Fibroblast of the aortic adventitia (primary cell): ENCODE data around the gene RTTN. TPM values are rescaled to one million over a fixed set of nuclear protein-coding genes. Genes with fewer than 3 reads are reported as not detected.

Experiments used
- DNase-seq: peaks from one replicate; pipeline ENCODE4 v3.0.0-alpha.2; 2010; ENCODE audit warnings: low read depth
- H3K4me3 ChIP-seq: 2 replicates; pipeline ENCODE4 v1.5.1; 2011; ENCODE audit warnings: low read depth, mild to moderate bottlenecking, control low read depth, low read length, moderate library complexity
- total RNA-seq: library from RNA; depleted of rRNA; stranded (reverse); fragments of >200 nt; gene quantifications from 2 replicates; pipeline ENCODE4 v1.2.3, GENCODE V29; 2012; ENCODE audit warnings: low replicate concordance
- TF ChIP-seq, protein P1 (sequence below): IDR thresholded peaks from 2 replicates; pipeline ENCODE4 v1.5.1; 2011; ENCODE audit warnings: mild to moderate bottlenecking, low read length, control low read depth, inconsistent platforms; ENCODE audit not compliant: insufficient read depth

RTTN gene
- total RNA-seq, 1 donor, result 38.6 TPM

DNA sequence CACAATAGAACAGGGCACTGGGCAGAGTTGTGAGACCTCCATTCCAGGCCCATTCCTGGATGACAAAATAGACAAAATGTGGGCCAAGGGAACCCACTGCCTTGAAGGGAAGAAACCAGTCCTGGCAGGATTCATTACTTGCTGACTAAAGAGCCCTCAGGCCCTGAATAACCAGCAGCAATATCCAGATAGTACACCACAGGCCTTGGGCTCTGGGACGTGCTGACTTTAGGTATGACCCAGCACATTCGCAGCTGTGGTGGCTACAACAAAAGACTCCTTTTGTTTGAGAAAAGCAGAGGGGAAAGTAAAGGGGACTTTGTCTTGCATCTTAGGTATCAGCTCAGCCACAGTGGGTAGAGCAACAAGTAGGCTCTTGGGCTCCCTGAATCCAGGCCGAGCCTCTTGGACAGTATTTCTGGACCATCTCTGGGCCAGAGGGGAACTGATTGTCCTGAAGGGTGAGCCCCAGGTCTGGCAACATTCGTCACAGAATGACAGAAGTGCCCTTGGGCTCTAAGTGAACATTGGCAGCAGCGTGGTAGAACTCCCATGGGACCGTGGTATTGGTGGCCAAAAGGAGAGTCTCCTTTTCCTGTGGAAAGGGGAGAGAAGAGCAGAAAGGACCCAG lies 167.9 kb downstream of the RTTN start:
- TF ChIP-seq, protein P1, sequence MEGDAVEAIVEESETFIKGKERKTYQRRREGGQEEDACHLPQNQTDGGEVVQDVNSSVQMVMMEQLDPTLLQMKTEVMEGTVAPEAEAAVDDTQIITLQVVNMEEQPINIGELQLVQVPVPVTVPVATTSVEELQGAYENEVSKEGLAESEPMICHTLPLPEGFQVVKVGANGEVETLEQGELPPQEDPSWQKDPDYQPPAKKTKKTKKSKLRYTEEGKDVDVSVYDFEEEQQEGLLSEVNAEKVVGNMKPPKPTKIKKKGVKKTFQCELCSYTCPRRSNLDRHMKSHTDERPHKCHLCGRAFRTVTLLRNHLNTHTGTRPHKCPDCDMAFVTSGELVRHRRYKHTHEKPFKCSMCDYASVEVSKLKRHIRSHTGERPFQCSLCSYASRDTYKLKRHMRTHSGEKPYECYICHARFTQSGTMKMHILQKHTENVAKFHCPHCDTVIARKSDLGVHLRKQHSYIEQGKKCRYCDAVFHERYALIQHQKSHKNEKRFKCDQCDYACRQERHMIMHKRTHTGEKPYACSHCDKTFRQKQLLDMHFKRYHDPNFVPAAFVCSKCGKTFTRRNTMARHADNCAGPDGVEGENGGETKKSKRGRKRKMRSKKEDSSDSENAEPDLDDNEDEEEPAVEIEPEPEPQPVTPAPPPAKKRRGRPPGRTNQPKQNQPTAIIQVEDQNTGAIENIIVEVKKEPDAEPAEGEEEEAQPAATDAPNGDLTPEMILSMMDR, result no peak
- DNase-seq, result no peak
- no peak overlapping the region for H3K4me3 ChIP-seq

DNA sequence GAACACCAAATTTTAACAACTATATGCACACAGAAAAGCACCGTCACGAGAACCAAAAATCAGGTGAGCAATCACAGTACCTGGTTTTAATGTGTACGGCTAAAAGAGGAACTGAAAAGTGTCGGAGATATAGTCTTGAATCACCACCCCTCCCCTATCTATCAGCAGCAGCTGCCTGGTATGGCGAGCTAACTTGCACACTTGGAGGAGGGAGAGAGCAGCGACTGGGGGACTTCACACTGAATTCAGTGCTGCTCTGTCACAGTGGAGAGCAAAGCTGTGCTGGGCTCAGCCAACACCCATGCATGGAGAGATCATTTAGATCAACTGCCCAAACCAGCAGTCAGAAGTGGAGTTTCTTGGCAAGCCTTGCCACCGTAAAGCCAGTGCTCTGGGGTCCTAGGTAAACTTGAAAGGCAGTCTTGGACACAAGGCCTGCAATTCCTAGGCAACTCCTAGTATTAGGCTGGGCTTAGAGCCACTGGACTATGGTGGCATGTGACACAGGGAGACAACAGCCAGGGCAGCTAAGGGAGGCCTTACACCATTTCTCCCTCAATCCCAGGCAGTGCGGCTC lies 168.6 kb downstream of the RTTN start:
- H3K4me3 ChIP-seq, result no peak overlapping the region
- DNase-seq, result no peak
- TF ChIP-seq, protein P1, result no peak

DNA sequence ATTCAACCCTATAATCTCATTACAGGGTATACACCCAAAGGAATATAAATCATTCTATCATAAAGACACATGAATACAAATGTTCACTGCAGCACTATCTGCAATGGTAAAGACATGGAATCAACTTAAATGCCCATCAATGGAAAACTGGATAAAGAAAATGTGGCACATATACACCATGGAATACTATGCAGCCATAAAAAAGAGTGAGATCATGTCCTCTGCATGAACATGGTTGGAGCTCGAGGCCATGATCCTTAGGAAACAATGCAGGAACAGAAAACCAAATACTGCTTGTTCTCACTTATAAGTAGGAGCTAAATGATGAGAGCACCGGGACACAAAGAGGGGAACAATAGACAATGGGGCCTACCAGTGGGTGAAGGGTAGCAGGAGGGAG lies 169.3 kb downstream of the RTTN start:
- no peak for DNase-seq
- H3K4me3 ChIP-seq, result no peak overlapping the region
- TF ChIP-seq, protein P1, result no peak

DNA sequence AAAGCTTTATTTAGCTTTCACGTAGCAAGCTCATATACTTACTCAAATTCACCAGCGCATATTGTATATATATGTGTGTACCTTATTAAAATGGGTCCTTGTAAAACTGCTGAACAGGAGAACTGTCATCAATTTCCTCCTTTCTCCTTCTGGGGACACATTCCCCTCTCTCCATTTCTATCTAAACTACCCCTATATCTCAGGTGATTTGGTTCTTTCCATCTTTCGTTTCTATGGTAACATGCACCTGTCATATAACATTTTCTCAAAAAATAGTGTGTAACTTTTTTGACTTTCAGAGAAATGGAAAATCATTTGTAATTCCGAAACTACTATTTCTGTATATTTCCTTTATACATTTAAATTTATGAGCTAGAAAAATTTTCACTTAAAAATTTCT lies 174.3 kb downstream of the RTTN start:
- no peak overlapping the region for H3K4me3 ChIP-seq
- TF ChIP-seq, protein P1, result no peak
- DNase-seq, result no peak

DNA sequence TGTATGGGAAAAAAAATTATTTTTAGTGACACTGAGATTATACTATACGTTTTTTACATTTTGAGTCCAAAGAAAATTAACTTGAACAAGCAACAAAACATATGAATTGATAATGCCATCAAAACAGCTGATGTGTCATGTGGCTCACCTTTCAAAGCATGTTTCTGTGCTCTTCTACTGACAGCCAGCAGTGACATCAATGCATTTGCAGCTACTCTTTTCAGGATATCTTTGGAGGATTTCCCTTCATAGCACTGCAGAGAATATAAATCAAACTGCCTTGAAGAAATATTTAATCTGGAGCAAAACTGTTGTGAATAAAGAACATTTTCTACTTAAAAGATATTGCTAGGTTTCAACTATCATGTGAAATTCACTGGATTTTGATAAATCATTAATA lies 174.8 kb downstream of the RTTN start:
- TF ChIP-seq, protein P1, result no peak
- DNase-seq, result no peak
- no peak overlapping the region for H3K4me3 ChIP-seq

DNA sequence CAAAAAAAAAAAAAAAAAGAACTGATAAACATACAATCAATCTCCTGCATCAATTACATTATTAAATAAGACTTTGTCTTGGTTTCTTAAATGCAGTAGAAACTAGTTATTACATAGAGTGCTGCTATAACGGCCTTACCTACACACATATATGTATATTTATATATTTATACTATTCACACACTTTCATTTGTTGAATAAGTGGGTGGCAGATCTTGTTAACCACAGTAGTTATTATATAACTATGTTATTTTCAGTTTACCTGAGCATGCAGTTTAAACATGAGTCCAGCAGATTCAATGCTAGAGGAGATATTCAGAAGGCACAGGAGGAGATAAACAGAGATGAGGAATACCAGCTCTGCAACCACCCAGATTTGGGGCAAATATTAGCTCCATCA lies 176.3 kb downstream of the RTTN start:
- no peak overlapping the region for H3K4me3 ChIP-seq
- no peak for DNase-seq
- TF ChIP-seq, protein P1, result no peak

DNA sequence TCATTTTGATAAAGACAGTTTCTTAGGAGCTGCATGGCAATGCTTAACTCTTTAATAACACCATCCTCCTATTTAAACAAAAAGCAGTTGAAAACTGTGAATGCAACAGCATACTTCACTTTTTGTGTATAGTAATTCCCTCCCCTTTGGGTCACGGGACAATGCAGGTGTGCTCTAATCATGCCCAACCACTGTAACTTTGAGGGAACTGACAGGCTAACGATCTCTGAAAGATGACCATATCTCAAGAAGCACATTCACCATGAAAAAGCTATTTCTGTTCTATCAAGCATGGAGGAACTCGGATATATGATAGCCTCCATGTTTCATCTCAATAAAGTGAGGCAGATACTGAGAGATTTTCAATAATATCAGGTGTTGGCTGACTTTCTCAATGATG lies 176.8 kb downstream of the RTTN start:
- DNase-seq, result no peak
- no peak overlapping the region for H3K4me3 ChIP-seq
- TF ChIP-seq, protein P1, result no peak
